ENCODE measurements around the gene GNG10.
"Not testable (repeated sequence)": the region's sequence is repeated elsewhere in the genome, so short reads cannot be mapped to it uniquely, and the experiment has no call there.

Gene GNG10

GRCh38 chr9:111657051-111657450 is 4.4 kb upstream of the GNG10 start:
- peak in 1 of 2 donors; percentile 8 for DNase-seq

GRCh38 chr9:111658943-111659342 is 2.5 kb upstream of the GNG10 start:
- no peak for DNase-seq

- DNase-seq, result peak; percentile 31 to 41
Observed at GRCh38 chr9:111659691-111660090, 1.7 kb upstream of the GNG10 start.

- DNase-seq, result peak; percentile 56
Observed at GRCh38 chr9:111661802-111662521, 557 bp downstream of the GNG10 start.

- peak in 1 of 2 donors; percentile 29 for DNase-seq
Observed at GRCh38 chr9:111662576-111663300, 1.3 kb downstream of the GNG10 start.

GRCh38 chr9:111663301-111663823 is 2.0 kb downstream of the GNG10 start:
- DNase-seq, result no peak

- DNase-seq, result no peak
Observed at GRCh38 chr9:111668026-111668573, 6.7 kb downstream of the GNG10 start.

GRCh38 chr9:111668601-111669000 is 7.2 kb downstream of the GNG10 start:
- not testable (repeated sequence) for DNase-seq

GRCh38 chr9:111674319-111674718 is 12.9 kb downstream of the GNG10 start:
- no peak for DNase-seq

GRCh38 chr9:111676116-111676515 is 14.7 kb downstream of the GNG10 start:
- no peak for DNase-seq

GRCh38 chr9:111678293-111678692 is 16.9 kb downstream of the GNG10 start:
- DNase-seq, result no peak

- no peak for DNase-seq
Observed at GRCh38 chr9:111679199-111679598, 17.8 kb downstream of the GNG10 start.

- peak; percentile 58 to 70 for DNase-seq
Observed at GRCh38 chr9:111683392-111683791, 22.0 kb downstream of the GNG10 start.

GRCh38 chr9:111691672-111692329 is 30.4 kb downstream of the GNG10 start:
- DNase-seq, result peak; percentile 24 to 59

- DNase-seq, result no peak
Observed at GRCh38 chr9:111696796-111697195, 35.4 kb downstream of the GNG10 start.

- DNase-seq, result no peak
Observed at GRCh38 chr9:111700776-111701175, 39.4 kb downstream of the GNG10 start.

GRCh38 chr9:111704503-111704902 is 43.1 kb downstream of the GNG10 start:
- DNase-seq, result no peak

GRCh38 chr9:111711548-111711947 is 50.1 kb downstream of the GNG10 start:
- DNase-seq, result no peak

GRCh38 chr9:111712369-111712768 is 51.0 kb downstream of the GNG10 start:
- no peak for DNase-seq

- DNase-seq, result no peak
Observed at GRCh38 chr9:111715471-111715870, 54.1 kb downstream of the GNG10 start.

GRCh38 chr9:111719541-111719940 is 58.1 kb downstream of the GNG10 start:
- no peak for DNase-seq
